ENCODE measurements around the gene EXPH5.

EXPH5 gene

GRCh38 chr11:108508653-108509593 is 84.6 kb downstream of the EXPH5 start:
- DNase-seq (ENCODE audit: low spot score): no peak

GRCh38 chr11:108501396-108501795 is 92.2 kb downstream of the EXPH5 start:
- no peak for DNase-seq (ENCODE audit: low spot score)

- DNase-seq (ENCODE audit: low spot score): no peak
Observed at GRCh38 chr11:108500721-108501120, 92.8 kb downstream of the EXPH5 start.

GRCh38 chr11:108500169-108500568 is 93.4 kb downstream of the EXPH5 start:
- DNase-seq (ENCODE audit: low spot score): no peak

GRCh38 chr11:108498816-108499408 is 94.7 kb downstream of the EXPH5 start:
- DNase-seq (ENCODE audit: low spot score): peak; percentile 17

GRCh38 chr11:108498046-108498815 is 95.3 kb downstream of the EXPH5 start, which contains the start of gene POGLUT3:
Gene POGLUT3, minus strand, starts transcription at chr11:108498384. Its CDS starts 18 bp downstream, at chr11:108498366.
- DNase-seq (ENCODE audit: low spot score): peak; percentile 85

GRCh38 chr11:108497317-108498045 is 96.1 kb downstream of the EXPH5 start:
- peak; percentile 87 for DNase-seq (ENCODE audit: low spot score)

GRCh38 chr11:108496643-108497256 is 96.8 kb downstream of the EXPH5 start:
- DNase-seq (ENCODE audit: low spot score): no peak

GRCh38 chr11:108495326-108495725 is 98.2 kb downstream of the EXPH5 start:
- no peak for DNase-seq (ENCODE audit: low spot score)

GRCh38 chr11:108494182-108494581 is 99.4 kb downstream of the EXPH5 start:
- DNase-seq (ENCODE audit: low spot score): no peak

GRCh38 chr11:108491936-108492335 is 101.6 kb downstream of the EXPH5 start:
- DNase-seq (ENCODE audit: low spot score): no peak

- no peak for DNase-seq (ENCODE audit: low spot score)
Observed at GRCh38 chr11:108486828-108487227, 106.7 kb downstream of the EXPH5 start.

GRCh38 chr11:108486331-108486730 is 107.2 kb downstream of the EXPH5 start:
- DNase-seq (ENCODE audit: low spot score): no peak

- no peak for DNase-seq (ENCODE audit: low spot score)
Observed at GRCh38 chr11:108483163-108483562, 110.4 kb downstream of the EXPH5 start.

- no peak for DNase-seq (ENCODE audit: low spot score)
Observed at GRCh38 chr11:108474664-108475463, 118.7 kb downstream of the EXPH5 start.

- no peak for DNase-seq (ENCODE audit: low spot score)
Observed at GRCh38 chr11:108472681-108473080, 120.9 kb downstream of the EXPH5 start.

- no peak for DNase-seq (ENCODE audit: low spot score)
Observed at GRCh38 chr11:108468478-108468864, 125.1 kb downstream of the EXPH5 start.

- DNase-seq (ENCODE audit: low spot score): peak; percentile 93
Observed at GRCh38 chr11:108467091-108467823, 126.3 kb downstream of the EXPH5 start, which contains the start of gene C11orf65. Gene C11orf65, minus strand, starts transcription at chr11:108467529. Its CDS starts 5,970 bp downstream, at chr11:108461559.

- DNase-seq (ENCODE audit: low spot score): no peak
Observed at GRCh38 chr11:108466405-108466804, 127.2 kb downstream of the EXPH5 start.

Measured in iPS-NIHi11 (cell line).